GM18520 (cell line): ENCODE measurements around the gene CHST14.

Experiments used
- ATAC-seq: cut with Tn5 transposase; IDR thresholded peaks from one replicate; pipeline ENCODE4 v1.9.1; 2021; ENCODE audit not compliant: unreplicated experiment

The CHST14 gene

DNA sequence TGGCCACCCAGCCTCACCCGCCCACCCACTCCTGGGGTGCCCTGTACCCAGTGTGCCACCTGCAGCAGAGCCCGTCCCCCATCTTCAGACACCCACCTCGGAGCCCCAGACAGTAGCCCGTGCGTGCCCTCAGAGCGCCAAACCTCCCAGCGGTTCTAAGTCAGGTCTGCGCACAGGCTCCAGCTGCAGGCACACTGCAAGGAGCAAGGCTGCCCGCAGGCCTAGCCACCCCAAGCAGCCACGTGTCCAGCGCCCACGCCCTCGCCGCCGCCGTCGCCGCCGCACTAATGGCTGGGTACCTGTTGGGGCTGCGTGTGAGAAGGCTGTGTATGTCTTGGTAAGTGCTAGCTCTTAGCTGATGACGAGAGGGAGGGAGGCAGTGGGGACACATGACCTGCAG, 8.8 kb upstream of the CHST14 start:
- ATAC-seq, result no peak

- no peak for ATAC-seq
Measured at GRCh38 chr15:40463279-40463678, 7.5 kb upstream of the CHST14 start.

DNA sequence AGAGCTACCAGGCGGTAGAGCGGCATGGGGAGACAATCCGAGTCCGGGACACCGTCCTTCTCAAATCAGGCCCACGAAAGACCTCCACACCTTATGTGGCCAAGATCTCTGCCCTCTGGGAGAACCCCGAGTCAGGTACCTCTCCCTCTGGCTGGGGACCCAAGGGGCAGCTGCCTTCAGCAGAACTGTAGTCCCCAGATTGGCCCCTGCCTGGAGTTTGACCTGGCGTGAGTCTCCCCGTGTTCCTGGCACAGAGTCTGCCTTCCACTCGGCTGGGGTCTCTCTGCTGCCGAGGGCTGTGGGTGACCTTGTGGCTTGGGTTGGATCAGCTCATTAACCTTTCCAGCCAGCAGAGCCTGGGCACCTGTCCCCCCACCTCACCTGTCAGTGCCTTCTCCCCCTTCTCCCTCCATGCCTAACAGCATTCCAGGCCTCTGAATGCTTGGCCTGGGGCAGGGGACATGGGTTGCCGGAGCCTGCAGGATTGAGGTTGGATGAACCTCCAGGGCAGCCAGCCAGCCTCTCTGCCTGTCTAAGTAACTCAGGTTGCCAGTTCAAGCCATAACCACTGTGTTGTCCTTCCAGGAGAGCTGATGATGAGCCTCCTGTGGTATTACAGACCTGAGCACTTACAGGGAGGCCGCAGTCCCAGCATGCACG, 6.8 kb upstream of the CHST14 start:
- ATAC-seq, result no peak

- no peak for ATAC-seq
Measured at GRCh38 chr15:40464595-40465185, 6.1 kb upstream of the CHST14 start.

DNA sequence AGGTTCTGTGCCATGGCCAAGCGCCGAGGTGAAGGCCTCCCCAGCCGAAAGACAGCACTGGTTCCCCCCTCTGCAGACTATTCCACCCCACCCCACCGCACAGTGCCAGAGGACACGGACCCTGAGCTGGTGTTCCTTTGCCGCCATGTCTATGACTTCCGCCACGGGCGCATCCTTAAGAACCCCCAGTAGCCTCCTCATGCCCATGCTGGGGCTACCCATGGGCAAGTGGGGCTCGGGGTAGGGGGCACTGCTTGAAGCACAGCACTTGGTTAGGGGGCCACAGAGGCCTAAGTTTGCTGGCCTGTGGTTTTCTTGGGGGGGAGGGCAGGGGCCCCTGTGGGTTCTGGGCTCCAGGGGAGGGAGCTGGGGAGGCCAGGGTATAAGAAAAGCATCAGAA, 4.8 kb upstream of the CHST14 start:
- no peak for ATAC-seq

DNA sequence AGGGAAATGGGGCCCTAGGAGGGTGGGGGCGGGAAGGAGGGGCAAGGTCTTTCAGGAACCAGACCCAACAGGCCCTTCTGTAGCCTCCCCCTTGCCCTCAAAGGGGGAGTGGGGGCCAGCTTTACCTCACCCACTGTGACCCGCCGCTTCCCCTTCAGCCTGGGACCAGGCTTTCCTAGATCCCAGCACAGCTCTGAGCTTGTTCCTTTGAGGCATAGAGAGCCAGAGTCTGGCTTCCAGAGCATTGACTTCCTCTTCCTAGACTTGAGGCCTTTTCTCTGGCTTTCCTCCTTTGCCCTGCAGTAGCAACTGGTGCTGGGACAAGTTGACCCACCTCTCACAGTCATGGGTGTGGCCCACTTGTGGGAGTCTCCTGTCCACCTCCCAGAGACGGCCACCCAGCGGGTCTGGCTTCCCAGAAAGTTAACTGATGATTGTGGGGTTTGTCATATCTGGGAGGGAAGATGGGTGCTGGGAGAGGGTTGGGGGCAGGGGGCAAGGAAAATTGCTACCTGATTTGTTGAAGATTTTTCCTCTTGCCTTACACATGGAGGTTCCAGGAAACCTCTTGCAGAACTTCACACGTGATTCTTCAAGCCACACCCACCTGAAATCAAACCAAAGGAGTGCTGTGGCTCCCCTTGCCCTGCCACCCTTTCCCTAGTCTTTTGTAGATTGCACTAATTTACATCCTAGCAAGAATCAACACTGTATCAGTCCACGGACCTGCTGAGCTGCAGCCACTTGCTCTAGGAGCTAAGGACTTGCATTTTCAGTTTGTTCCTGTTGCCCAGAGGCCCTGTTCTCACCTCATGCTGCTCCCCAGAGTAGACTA, 4.1 kb upstream of the CHST14 start:
- ATAC-seq, result no peak

DNA sequence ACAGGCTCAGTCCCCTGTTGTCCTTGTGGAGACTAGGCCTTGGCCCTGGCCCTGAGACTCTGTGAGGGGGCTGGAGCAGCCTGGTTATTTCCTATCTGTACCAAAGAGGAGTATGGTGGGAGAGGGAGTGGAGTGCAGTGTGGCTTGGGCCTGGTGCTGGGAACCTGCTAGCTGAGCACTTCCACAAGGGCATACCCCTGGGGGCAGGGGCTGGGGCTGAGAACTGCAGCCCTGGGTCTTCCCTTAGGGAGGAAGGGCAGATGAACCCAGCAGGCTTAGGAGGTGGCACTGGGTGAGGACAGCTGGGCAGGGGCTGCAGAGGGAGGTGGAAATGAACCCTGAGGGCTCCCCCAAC, 3.5 kb upstream of the CHST14 start:
- ATAC-seq, result no peak

GRCh38 chr15:40468898-40469331, 1.9 kb upstream of the CHST14 start:
- ATAC-seq, result no peak

DNA sequence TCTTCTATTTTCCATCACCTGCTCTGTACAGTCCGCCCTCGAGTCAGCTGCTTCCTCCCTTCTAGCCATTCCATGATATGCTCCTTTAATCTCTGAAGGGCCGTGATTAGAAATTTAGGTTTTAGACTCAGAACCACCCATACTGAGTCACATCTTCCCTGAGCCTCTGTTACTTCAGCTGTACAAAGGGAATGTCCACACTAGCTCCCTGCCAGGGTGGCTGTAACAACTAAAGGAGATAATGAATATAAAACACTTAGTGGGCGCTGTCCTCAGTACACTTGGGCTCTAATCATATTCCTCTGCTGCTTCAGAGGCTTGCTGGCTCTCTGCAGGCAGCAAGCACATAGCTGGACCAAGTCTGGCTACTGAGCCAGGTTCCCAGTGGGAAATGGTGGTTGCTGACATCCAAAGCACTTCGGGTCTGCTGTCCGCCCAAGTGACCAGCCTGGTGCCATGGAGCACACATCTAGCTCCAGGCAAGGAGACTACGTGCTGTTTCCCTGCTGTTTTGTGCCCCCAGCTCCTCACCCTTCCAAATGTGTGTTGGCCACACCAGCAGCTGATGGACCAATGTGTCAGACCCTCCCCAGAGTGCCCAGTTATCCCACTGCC, 901 bp upstream of the CHST14 start:
- no peak for ATAC-seq

GRCh38 chr15:40471105-40471807, 472 bp downstream of the CHST14 start:
- no peak for ATAC-seq

DNA sequence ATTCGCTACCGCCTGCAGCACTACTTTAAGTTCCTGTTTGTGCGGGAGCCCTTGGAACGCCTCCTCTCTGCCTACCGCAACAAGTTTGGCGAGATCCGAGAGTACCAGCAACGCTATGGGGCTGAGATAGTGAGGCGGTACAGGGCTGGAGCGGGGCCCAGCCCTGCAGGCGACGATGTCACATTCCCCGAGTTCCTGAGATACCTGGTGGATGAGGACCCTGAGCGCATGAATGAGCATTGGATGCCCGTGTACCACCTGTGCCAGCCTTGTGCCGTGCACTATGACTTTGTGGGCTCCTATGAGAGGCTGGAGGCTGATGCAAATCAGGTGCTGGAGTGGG, 995 bp downstream of the CHST14 start:
- no peak for ATAC-seq

DNA sequence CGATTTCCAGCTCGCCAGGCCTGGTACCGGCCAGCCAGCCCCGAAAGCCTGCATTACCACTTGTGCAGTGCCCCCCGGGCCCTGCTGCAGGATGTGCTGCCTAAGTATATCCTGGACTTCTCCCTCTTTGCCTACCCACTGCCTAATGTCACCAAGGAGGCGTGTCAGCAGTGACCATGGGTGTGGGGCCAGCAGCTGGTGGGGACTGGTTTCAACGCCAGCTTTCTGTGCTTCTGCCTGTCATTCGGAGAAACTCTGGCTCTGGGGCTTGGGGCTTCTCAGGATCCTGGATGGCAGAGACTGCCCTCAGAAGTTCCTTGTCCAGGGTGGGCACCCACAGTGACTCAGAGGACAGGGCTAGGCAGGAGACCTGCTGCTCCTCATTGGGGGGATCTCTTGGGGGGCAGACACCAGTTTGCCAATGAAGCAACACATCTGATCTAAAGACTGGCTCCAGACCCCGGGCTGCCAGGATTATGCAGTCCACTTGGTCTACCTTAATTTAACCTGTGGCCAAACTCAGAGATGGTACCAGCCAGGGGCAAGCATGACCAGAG, 1.5 kb downstream of the CHST14 start:
- ATAC-seq, result no peak

GRCh38 chr15:40474581-40474980, 3.8 kb downstream of the CHST14 start:
- ATAC-seq, result no peak

- no peak for ATAC-seq
Measured at GRCh38 chr15:40477642-40478327, 7.0 kb downstream of the CHST14 start.

- no peak for ATAC-seq
Measured at GRCh38 chr15:40479024-40479423, 8.2 kb downstream of the CHST14 start.

GRCh38 chr15:40481341-40482074, 10.7 kb downstream of the CHST14 start:
- ATAC-seq, result no peak

DNA sequence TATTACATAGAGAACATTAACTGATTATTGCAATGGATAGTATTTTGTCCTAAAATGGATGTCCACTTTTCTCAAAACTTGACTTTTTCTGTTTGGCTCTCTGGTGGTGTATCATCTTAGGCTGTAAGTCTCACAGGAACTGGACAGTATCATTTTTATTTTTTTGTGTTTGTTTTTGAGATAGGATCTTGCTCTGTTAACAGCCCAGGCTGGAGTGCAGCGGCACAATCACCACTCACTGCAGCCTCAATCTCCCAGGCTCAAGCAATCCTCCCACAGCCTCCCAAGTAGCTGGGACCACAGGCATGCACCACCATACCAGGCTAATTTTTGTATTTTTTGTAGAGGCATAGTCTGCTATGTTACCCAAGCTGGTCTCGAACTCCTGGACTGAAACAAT, 13.1 kb downstream of the CHST14 start:
- no peak for ATAC-seq

DNA sequence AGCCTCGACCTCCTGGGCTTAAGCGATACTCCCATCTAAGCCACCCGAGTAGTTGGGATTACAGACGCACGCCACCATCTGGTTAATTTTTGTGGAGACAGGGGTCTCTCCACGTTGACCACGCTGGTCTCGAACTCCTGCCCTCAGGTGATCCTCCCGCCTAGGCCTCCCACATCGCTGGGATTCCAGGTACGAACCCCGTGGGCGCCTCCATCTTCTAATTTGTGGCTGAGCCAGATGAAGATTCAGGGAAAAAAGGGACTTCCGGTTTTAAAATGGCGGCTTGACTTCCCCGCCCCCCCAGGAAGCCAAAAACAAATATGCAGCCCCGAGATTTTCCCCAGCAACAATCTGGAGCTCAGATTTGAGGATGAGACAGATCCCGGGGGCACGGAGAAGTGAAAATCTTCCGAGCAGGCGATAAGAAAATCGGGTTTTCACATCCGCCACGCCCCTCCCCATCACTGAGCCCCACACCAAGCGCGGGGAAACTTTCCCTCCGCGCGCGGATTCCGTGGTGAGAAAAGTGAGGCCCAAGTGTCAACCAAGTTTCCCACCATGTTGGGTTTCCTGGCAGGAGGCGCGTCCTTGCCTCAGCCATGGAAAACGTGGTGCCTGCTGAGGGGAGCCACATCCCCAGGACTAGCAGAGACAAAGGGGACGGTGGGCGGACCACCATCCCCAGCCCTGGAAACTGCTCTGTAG, 15.4 kb downstream of the CHST14 start:
- no peak for ATAC-seq
